Mononuclear cell (primary cell): Measurements from ENCODE around the gene SERINC5. TPM values are rescaled to one million over a fixed set of nuclear protein-coding genes. Genes with fewer than 3 reads are reported as not detected.

Experiments
- H3K27me3 ChIP-seq: 2 replicates; pipeline ENCODE4 v1.6.0; 2011; ENCODE audit warnings: low read length, control low read depth; ENCODE audit not compliant: insufficient read depth
- H3K4me1 ChIP-seq: 2 replicates; pipeline ENCODE4 v1.5.1; 2011; ENCODE audit warnings: mild to moderate bottlenecking, low read length, control low read depth; ENCODE audit not compliant: insufficient read depth
- H3K4me3 ChIP-seq: 2 replicates; pipeline ENCODE4 v1.5.1; 2011; ENCODE audit warnings: mild to moderate bottlenecking, low read length, moderate library complexity
- H3K9me3 ChIP-seq: 2 replicates; pipeline ENCODE4 v1.5.1; 2011; ENCODE audit warnings: low read depth, mild to moderate bottlenecking, control low read depth, low read length
- total RNA-seq: library from RNA; depleted of rRNA; stranded (reverse); fragments of >200 nt; gene quantifications from one replicate; pipeline ENCODE4 v1.2.3, GENCODE V29; 2012

The SERINC5 gene
- total RNA-seq, 1 donor: 70.2 TPM

- Histone ChIP-seq H3K4me3 (no peak overlapping the region), H3K27me3 (no peaks in the 10 kb centered on the region), H3K9me3 (no peaks in the 10 kb centered on the region), H3K4me1 (peaks cover 40% of the 10 kb centered on the region)
Measured at GRCh38 chr5:80067531-80068245, 188.2 kb downstream of the SERINC5 start.

DNA sequence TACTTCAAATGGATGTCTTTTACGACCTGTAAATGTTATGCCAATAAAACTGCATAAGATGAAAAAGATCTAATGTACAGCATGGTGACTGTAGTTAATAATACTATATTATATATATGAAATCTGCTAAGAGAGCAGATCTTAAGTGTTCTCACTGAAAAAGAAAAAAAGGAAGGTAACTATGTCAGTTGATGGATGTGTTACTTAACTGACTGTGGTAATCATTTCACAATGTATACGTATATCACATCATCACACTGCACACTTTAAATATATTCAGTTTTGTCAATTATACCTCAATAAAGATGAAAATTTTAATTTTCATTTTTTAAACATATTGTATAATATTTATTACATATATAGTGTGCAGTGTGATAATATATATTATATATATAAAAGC lies 188.8 kb downstream of the SERINC5 start:
- Histone ChIP-seq H3K9me3 (no peaks in the 10 kb centered on the region), H3K4me1 (peaks cover 40% of the 10 kb centered on the region), H3K27me3 (no peaks in the 10 kb centered on the region), H3K4me3 (no peak overlapping the region)

DNA sequence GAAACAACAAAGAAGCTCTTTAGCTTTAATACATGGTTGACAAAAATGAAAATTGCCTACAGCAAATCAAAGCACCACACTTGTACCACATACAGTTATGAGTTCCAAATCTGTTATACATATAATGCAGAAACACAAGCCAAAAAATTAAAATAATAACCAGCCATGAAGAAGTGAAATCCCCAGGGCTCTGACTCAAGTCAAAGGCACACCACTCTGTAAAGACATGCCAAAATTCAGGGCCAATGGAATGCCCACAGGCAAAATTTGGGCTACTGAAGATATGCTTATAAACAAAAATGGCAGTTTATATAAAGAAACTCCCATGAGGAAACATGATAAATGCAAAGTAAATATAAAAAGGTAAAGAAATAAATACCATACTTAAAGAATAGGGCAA lies 191.7 kb downstream of the SERINC5 start:
- peaks cover 23% of the 10 kb centered on the region for H3K4me1 ChIP-seq
- no peak overlapping the region for H3K4me3 ChIP-seq
- H3K9me3 ChIP-seq: no peaks in the 10 kb centered on the region
- H3K27me3 ChIP-seq: no peaks in the 10 kb centered on the region

Other genes with a start within 250 kb of the SERINC5 start
- gene THBS4, start 220.7 kb downstream of the SERINC5 start, total RNA-seq: 0.10 TPM
- gene SPZ1, start 64.0 kb upstream of the SERINC5 start, total RNA-seq: not detected
- gene ZFYVE16, start 152.0 kb upstream of the SERINC5 start, total RNA-seq: 30.9 TPM
- gene FAM151B, start 232.1 kb upstream of the SERINC5 start, total RNA-seq: 5.6 TPM